IMR-90 (cell line): Measurements from ENCODE around the gene LSM12. TPM values are rescaled to one million over a fixed set of nuclear protein-coding genes. Genes with fewer than 3 reads are reported as not detected.
A peak's percentile ranks its signal among the peaks of the same experiment; 100 is the strongest.

ENCODE experiments used
- ATAC-seq: fragments of 200-7000 bp; cut with Tn5 transposase; 2 replicates; pipeline ENCODE4 v1.9.1; 2020; ENCODE audit warnings: low read depth, mild to moderate bottlenecking, moderate library complexity
- BruUV-seq: library from RNA; stranded (reverse); fragments of 400-500 nt; replicated peaks from 2 replicates; lab custom pipeline; 2021; lab: Mats Ljungman, UMichigan
- CTCF ChIA-PET: fragments of 300-600 bp; formaldehyde crosslinking; extraction: SDS; loops from one replicate; lab custom pipeline; 2021; ENCODE audit warnings: antibody characterized with exemption; lab: Yijun Ruan, JAX
- POLR2A ChIA-PET: fragments of 300-600 bp; sonication (Branson Sonifier 250); formaldehyde crosslinking; loops from one replicate; lab custom pipeline; 2022; ENCODE audit warnings: antibody characterized with exemption; ENCODE audit not compliant: unreplicated experiment; lab: Charles Lee
- DNase-seq: peaks from one replicate; pipeline ENCODE4 v3.0.0; 2013
- H2AFZ ChIP-seq: replicated peaks from 2 replicates; pipeline ENCODE3; 2013; ENCODE audit warnings: low read length, mild to moderate bottlenecking; ENCODE audit not compliant: poor library complexity
- H2AK5ac ChIP-seq: 2 replicates; pipeline ENCODE4 v1.6.1; 2013; ENCODE audit warnings: low read depth, low read length, inconsistent platforms
- H2AK9ac ChIP-seq: replicated peaks from 2 replicates; pipeline ENCODE3; 2013; ENCODE audit warnings: mild to moderate bottlenecking, low read depth, low read length, moderate library complexity; ENCODE audit not compliant: poor library complexity
- H2BK120ac ChIP-seq: 2 replicates; pipeline ENCODE4 v1.6.1; 2013; ENCODE audit warnings: low read depth, low read length, inconsistent platforms
- H2BK15ac ChIP-seq: 3 replicates; pipeline ENCODE4 v1.6.1; 2013; ENCODE audit warnings: low read depth, low read length, inconsistent platforms
- H2BK20ac ChIP-seq: 2 replicates; pipeline ENCODE4 v1.6.1; 2013; ENCODE audit warnings: low read depth, mild to moderate bottlenecking, inconsistent platforms, low read length, moderate library complexity
- H2BK5ac ChIP-seq: 2 replicates; pipeline ENCODE4 v1.6.1; 2013; ENCODE audit warnings: mild to moderate bottlenecking, low read depth, low read length, inconsistent platforms; ENCODE audit not compliant: poor library complexity, severe bottlenecking
- H3K14ac ChIP-seq: replicated peaks from 2 replicates; pipeline ENCODE4 v1.6.1; 2013; ENCODE audit warnings: low read depth, low read length, inconsistent platforms
- H3K18ac ChIP-seq: 2 replicates; pipeline ENCODE4 v1.6.1; 2013; ENCODE audit warnings: low read depth, low read length, control low read depth
- H3K23ac ChIP-seq: 2 replicates; pipeline ENCODE4 v1.6.1; 2013; ENCODE audit warnings: low read depth, low read length, inconsistent platforms
- H3K27ac ChIP-seq: 2 replicates; pipeline ENCODE4 v1.5.1; 2013; ENCODE audit warnings: mild to moderate bottlenecking, control low read depth, low read length; ENCODE audit not compliant: insufficient read depth
- H3K27me3 ChIP-seq: 2 replicates; pipeline ENCODE4 v1.6.1; 2013; ENCODE audit warnings: low read length; ENCODE audit not compliant: control insufficient read depth, insufficient read depth
- H3K36me3 ChIP-seq: 2 replicates; pipeline ENCODE4 v1.6.1; 2013; ENCODE audit warnings: low read length, mixed read lengths; ENCODE audit not compliant: control insufficient read depth, insufficient read depth
- H3K4ac ChIP-seq: 2 replicates; pipeline ENCODE4 v1.6.1; 2013; ENCODE audit warnings: low read depth, low read length, inconsistent platforms
- H3K4me1 ChIP-seq: 2 replicates; pipeline ENCODE4 v1.6.1; 2013; ENCODE audit warnings: low read length, mixed read lengths; ENCODE audit not compliant: control insufficient read depth, insufficient read depth
- H3K4me2 ChIP-seq: 2 replicates; pipeline ENCODE4 v1.6.1; 2013; ENCODE audit warnings: low read depth, mild to moderate bottlenecking, control low read depth, low read length, moderate library complexity
- H3K4me3 ChIP-seq: 2 replicates; pipeline ENCODE4 v1.5.1; 2013; ENCODE audit warnings: low read depth, mild to moderate bottlenecking, control low read depth, low read length, moderate library complexity; ENCODE audit not compliant: insufficient read depth
- H3K56ac ChIP-seq: 2 replicates; pipeline ENCODE4 v1.6.1; 2013; ENCODE audit warnings: low read length, inconsistent platforms; ENCODE audit not compliant: insufficient read depth; ENCODE audit errors: extremely low read depth
- H3K79me1 ChIP-seq, 2 experiments: 2 replicates each; pipeline ENCODE4 v1.6.1; 2013; ENCODE audit warnings: low read length in 2 of 2, inconsistent platforms in 1 of 2, low read depth in 1 of 2
- H3K9ac ChIP-seq: 2 replicates; pipeline ENCODE4 v1.6.1; 2013; ENCODE audit warnings: low read depth, low read length, control low read depth
- H3K9me1 ChIP-seq: 2 replicates; pipeline ENCODE4 v1.6.1; 2013; ENCODE audit warnings: low read length, inconsistent platforms; ENCODE audit not compliant: insufficient read depth
- H3K9me3 ChIP-seq: 2 replicates; pipeline ENCODE4 v1.6.1; 2013; ENCODE audit warnings: low read length; ENCODE audit not compliant: control insufficient read depth, insufficient read depth
- H4K20me1 ChIP-seq: 2 replicates; pipeline ENCODE4 v1.6.1; 2013; ENCODE audit warnings: low read length, inconsistent platforms; ENCODE audit not compliant: insufficient read depth
- H4K5ac ChIP-seq: 2 replicates; pipeline ENCODE4 v1.6.1; 2013; ENCODE audit warnings: mild to moderate bottlenecking, low read depth, low read length, control low read depth
- H4K8ac ChIP-seq, 2 experiments: 2 replicates each; pipeline ENCODE4 v1.6.1; 2013; ENCODE audit warnings: low read depth in 2 of 2, low read length in 2 of 2, control low read depth in 1 of 2, inconsistent platforms in 1 of 2
- H4K91ac ChIP-seq: 2 replicates; pipeline ENCODE4 v1.6.1; 2013; ENCODE audit warnings: low read depth, low read length, inconsistent platforms; ENCODE audit not compliant: insufficient read depth
- ELK1 ChIP-seq: fragments of 150-350 bp; IDR thresholded peaks from 2 replicates; pipeline ENCODE4 v1.6.1; 2016; ENCODE audit warnings: low read depth, mild to moderate bottlenecking, low read length, moderate library complexity, borderline replicate concordance
- USF2 ChIP-seq: fragments of 150-350 bp; IDR thresholded peaks from 2 replicates; pipeline ENCODE4 v1.6.1; 2017; ENCODE audit warnings: mild to moderate bottlenecking, antibody characterized with exemption, low read length, low read depth
- WGBS, 2 experiments: methylation state at CpG; one replicate each; pipeline versions ENCODE4 v1.1.5 to v1.1.7; 2013; ENCODE audit warnings: missing lambda C conversion rate in 2 of 2; ENCODE audit not compliant: insufficient read length in 1 of 2; ENCODE audit errors: extremely low coverage in 2 of 2; 5-methylcytosine and 5-hydroxymethylcytosine counted together
- dilution Hi-C: fragments of 300-500 bp; cut with HindIII; formaldehyde crosslinking; loops from one replicate; pipeline ENCODE4 v1.14.3; 2018; ENCODE audit warnings: low sequenced_read_pairs; ENCODE audit not compliant: unreplicated experiment
- in situ Hi-C: fragments of 300-500 bp; cut with MboI; formaldehyde crosslinking; loops from 3 replicates; pipeline ENCODE4 v1.14.3; 2019; ENCODE audit warnings: low sequenced_read_pairs, inconsistent platforms, mixed read lengths
- intact Hi-C: fragments of 100-400 bp; cut with micrococcal nuclease; formaldehyde crosslinking; loops from 2 replicates; pipeline ENCODE4 v1.10.0; 2022
- microRNA-seq, 2 experiments: library from miRNA; stranded (forward) in 1 of 2; unstranded in 1 of 2; fragments of 10-50 nt in 1 of 2; fragments of <30 nt in 1 of 2; gene quantifications in 1 of 2; microRNA quantifications in 1 of 2; one replicate each; pipeline versions ENCODE3 to v1.1.0; 2013 to 2020; ENCODE audit not compliant: insufficient read depth in 1 of 2, insufficient read length in 1 of 2, unreplicated experiment in 1 of 2
- polyA plus RNA-seq, 3 experiments: library from polyadenylated mRNA; depleted of rRNA; stranded (reverse); fragments of >200 nt; gene quantifications; 2 replicates each; pipeline ENCODE4 v1.2.3, GENCODE V29; 2012; ENCODE audit warnings: low replicate concordance in 1 of 3
- small RNA-seq, 5 experiments: library from RNA; depleted of rRNA; stranded (forward); fragments of <200 nt; gene quantifications; one replicate each; pipeline ENCODE3, GENCODE V24; 2012
- total RNA-seq: library from RNA; depleted of rRNA; stranded (reverse); fragments of >200 nt; gene quantifications from 2 replicates; pipeline ENCODE4 v1.2.3, GENCODE V29; 2012; rRNA removed

The LSM12 gene
- total and polyA plus RNA-seq, 2 of the 4 experiments (the other 2 are of a cell fraction), result 38.0 to 41.0 TPM

GRCh38 chr17:43984521-43984920 is 82.0 kb downstream of the LSM12 start:
- Histone ChIP-seq H3K27ac (no peak overlapping the region), H3K4me2 (no peak overlapping the region; the same call in 1 of the 2 replicates), H3K79me1 (no peaks in the 10 kb centered on the region), H2BK20ac (no peak overlapping the region), H3K9me3 (no peaks in the 10 kb centered on the region), H3K9me1 (no peaks in the 10 kb centered on the region), H4K20me1 (no peaks in the 10 kb centered on the region), H3K18ac (no peak overlapping the region), H2BK15ac (no peak overlapping the region), H2BK120ac (no peak overlapping the region), H3K23ac (no peak overlapping the region), H3K4me1 (peaks cover 2% of the 10 kb centered on the region; the same call in 1 of the 2 replicates), H3K9ac (no peak overlapping the region), H4K5ac (no peak overlapping the region), H3K4ac (no peak overlapping the region), H4K8ac (no peak overlapping the region), H2AK9ac (no peak overlapping the region), H2AK5ac (no peak overlapping the region), H4K91ac (no peak overlapping the region), H3K4me3 (no peak overlapping the region), H3K14ac (no peak overlapping the region), H3K36me3 (no peaks in the 10 kb centered on the region), H2BK5ac (no peak overlapping the region), H3K56ac (no peak overlapping the region), H3K27me3 (peaks cover 71% of the 10 kb centered on the region), H2AFZ (peak overlapping the region; percentile 62)
- dilution Hi-C loops, result no loop called here
- ChIA-PET POLR2A (no interaction called here), CTCF (no interaction called here)
- ATAC-seq (peak; percentile 14; the same call in 1 of the 2 replicates), DNase-seq (no peak)
- intact Hi-C loops, result no loop called here
- in situ Hi-C loops, result no loop called here
- WGBS, 2 experiments, result no CpG with 5 or more reads among the region's 8 CpGs
- no TSS peak for BruUV-seq
- TF ChIP-seq ELK1 (no peak), USF2 (no peak)

Small RNAs within 50 kb of the gene (microRNA-seq; reads per million reads assigned to microRNA genes)
- not detected for gene RF00012 (ENCODE audit: insufficient read depth, insufficient read length)

Small RNAs within 50 kb of the gene (small RNA-seq; reads per million reads assigned to genes)
- 0 to 0.04 (median 0) reads per million in 5 experiments for gene RF00012

Other genes starting within 250 kb of the LSM12 start
- 5.0 and 5.7 TPM in 2 replicates for gene MPP3, start 233.5 kb downstream of the LSM12 start, total RNA-seq
- gene MPP3, start 233.5 kb downstream of the LSM12 start, polyA plus RNA-seq (2012; rRNA removed), result 10.7 and 11.9 TPM in 2 replicates
- gene CD300LG, start 219.5 kb downstream of the LSM12 start, total RNA-seq, result not detected in 2 replicates
- gene CD300LG, start 219.5 kb downstream of the LSM12 start, polyA plus RNA-seq (2012; rRNA removed), result not detected in 2 replicates
- gene MPP2, start 159.1 kb downstream of the LSM12 start, total RNA-seq, result 1.9 and 3.2 TPM in 2 replicates
- 3.8 TPM in 2 replicates for gene MPP2, start 159.1 kb downstream of the LSM12 start, polyA plus RNA-seq (2012; rRNA removed)
- not detected in 2 replicates for gene PPY, start 124.2 kb downstream of the LSM12 start, total RNA-seq
- gene PPY, start 124.2 kb downstream of the LSM12 start, polyA plus RNA-seq (2012; rRNA removed), result not detected in 2 replicates
- gene PYY, start 112.7 kb downstream of the LSM12 start, total RNA-seq, result not detected in 2 replicates
- gene PYY, start 112.7 kb downstream of the LSM12 start, polyA plus RNA-seq (2012; rRNA removed), result not detected in 2 replicates
- gene NAGS, start 62.0 kb downstream of the LSM12 start, total RNA-seq, result 0.28 and 0.54 TPM in 2 replicates
- 0.92 and 0.99 TPM in 2 replicates for gene NAGS, start 62.0 kb downstream of the LSM12 start, polyA plus RNA-seq (2012; rRNA removed)
- 36.6 and 42.5 TPM in 2 replicates for gene TMEM101, start 51.7 kb downstream of the LSM12 start, total RNA-seq
- gene TMEM101, start 51.7 kb downstream of the LSM12 start, polyA plus RNA-seq (2012; rRNA removed), result 30.7 and 34.4 TPM in 2 replicates
- 19.4 and 20.4 TPM in 2 replicates for gene G6PC3, start 4.1 kb upstream of the LSM12 start, total RNA-seq
- 107 and 127 TPM in 2 replicates for gene G6PC3, start 4.1 kb upstream of the LSM12 start, polyA plus RNA-seq (2012; rRNA removed)
- 61.3 and 71.4 TPM in 2 replicates for gene HDAC5, start 57.0 kb upstream of the LSM12 start, total RNA-seq
- 47.0 and 50.0 TPM in 2 replicates for gene HDAC5, start 57.0 kb upstream of the LSM12 start, polyA plus RNA-seq (2012; rRNA removed)
- 2.8 and 3.2 TPM in 2 replicates for gene HROB, start 75.3 kb upstream of the LSM12 start, total RNA-seq
- gene HROB, start 75.3 kb upstream of the LSM12 start, polyA plus RNA-seq (2012; rRNA removed), result 4.0 and 4.4 TPM in 2 replicates
- not detected in 2 replicates for gene ASB16, start 104.0 kb upstream of the LSM12 start, total RNA-seq
- gene ASB16, start 104.0 kb upstream of the LSM12 start, polyA plus RNA-seq (2012; rRNA removed), result 0.05 and 0.06 TPM in 2 replicates
- gene TMUB2, start 120.3 kb upstream of the LSM12 start, total RNA-seq, result 16.5 and 17.8 TPM in 2 replicates
- gene TMUB2, start 120.3 kb upstream of the LSM12 start, polyA plus RNA-seq (2012; rRNA removed), result 42.5 and 43.6 TPM in 2 replicates
- gene ATXN7L3, start 133.2 kb upstream of the LSM12 start, total RNA-seq, result 17.2 and 17.5 TPM in 2 replicates
- 38.3 and 40.9 TPM in 2 replicates for gene ATXN7L3, start 133.2 kb upstream of the LSM12 start, polyA plus RNA-seq (2012; rRNA removed)
- gene UBTF, start 153.0 kb upstream of the LSM12 start, total RNA-seq, result 42.1 and 49.4 TPM in 2 replicates
- gene UBTF, start 153.0 kb upstream of the LSM12 start, polyA plus RNA-seq (2012; rRNA removed), result 25.6 and 29.7 TPM in 2 replicates
- gene SLC4A1, start 201.5 kb upstream of the LSM12 start, total RNA-seq, result not detected in 2 replicates
- not detected in 2 replicates for gene SLC4A1, start 201.5 kb upstream of the LSM12 start, polyA plus RNA-seq (2012; rRNA removed)
- under 0.01 TPM in 2 replicates for gene RUNDC3A, start 241.9 kb upstream of the LSM12 start, total RNA-seq
- gene RUNDC3A, start 241.9 kb upstream of the LSM12 start, polyA plus RNA-seq (2012; rRNA removed), result 0.07 and 0.34 TPM in 2 replicates